SK-N-SH treated with all-trans-retinoic acid at 6 μM for 48 hours (cell line): ENCODE measurements around the gene PTPRD.

ENCODE experiments used
- ATAC-seq: fragments of 200-7000 bp; cut with Tn5 transposase; 3 replicates; pipeline ENCODE4 v1.9.1; 2020; ENCODE audit warnings: mild to moderate bottlenecking, moderate library complexity
- ARNTL ChIP-seq: fragments of 450-650 bp; formaldehyde crosslinking; IDR thresholded peaks from 2 replicates; pipeline ENCODE4 v1.5.0; 2020; ENCODE audit warnings: low read depth, mild to moderate bottlenecking, moderate library complexity, borderline replicate concordance
- BACH2 ChIP-seq: fragments of 250-450 bp; sonication (Bioruptor Pico); IDR thresholded peaks from 2 replicates; pipeline ENCODE4 v1.9.0; 2021; ENCODE audit warnings: mild to moderate bottlenecking, borderline replicate concordance
- CREB5 ChIP-seq: fragments of 250-450 bp; sonication (Bioruptor Pico); IDR thresholded peaks from 2 replicates; pipeline ENCODE4 v1.5.1; 2020; ENCODE audit warnings: low read depth, mild to moderate bottlenecking, moderate library complexity
- CSDC2 ChIP-seq: fragments of 250-450 bp; sonication (Bioruptor Pico); IDR thresholded peaks from 2 replicates; pipeline ENCODE4 v1.5.0; 2020; ENCODE audit warnings: mild to moderate bottlenecking, moderate library complexity
- CSRNP3 ChIP-seq: fragments of 250-450 bp; sonication (Bioruptor Pico); IDR thresholded peaks from 2 replicates; pipeline ENCODE4 v1.5.1; 2021; ENCODE audit warnings: mild to moderate bottlenecking, moderate library complexity
- ESRRG ChIP-seq: fragments of 250-450 bp; sonication (Bioruptor Pico); IDR thresholded peaks from 2 replicates; pipeline ENCODE4 v1.6.1; 2021; ENCODE audit warnings: mild to moderate bottlenecking
- ISL1 ChIP-seq: fragments of 250-450 bp; sonication (Bioruptor Pico); IDR thresholded peaks from 2 replicates; pipeline ENCODE4 v2.1.2; 2022; ENCODE audit warnings: mild to moderate bottlenecking, moderate library complexity
- OSR1 ChIP-seq: fragments of 250-450 bp; sonication (Bioruptor Pico); IDR thresholded peaks from 2 replicates; pipeline ENCODE4 v1.8.0; 2022; ENCODE audit warnings: moderate library complexity, mild to moderate bottlenecking, inconsistent platforms
- PATZ1 ChIP-seq: fragments of 250-450 bp; sonication (Bioruptor Pico); IDR thresholded peaks from 2 replicates; pipeline ENCODE4 v1.8.0; 2020; ENCODE audit warnings: mild to moderate bottlenecking, moderate library complexity, borderline replicate concordance
- POU6F1 ChIP-seq: fragments of 250-450 bp; sonication (Bioruptor Pico); IDR thresholded peaks from 2 replicates; pipeline ENCODE4 v1.8.0; 2021; ENCODE audit warnings: low read depth, mild to moderate bottlenecking, moderate library complexity, borderline replicate concordance
- PPARA ChIP-seq: fragments of 250-450 bp; sonication (Bioruptor Pico); IDR thresholded peaks from 2 replicates; pipeline ENCODE4 v1.5.0; 2020; ENCODE audit warnings: mild to moderate bottlenecking, borderline replicate concordance
- SNAI2 ChIP-seq: fragments of 250-450 bp; sonication (Bioruptor Pico); IDR thresholded peaks from 2 replicates; pipeline ENCODE4 v1.5.0; 2020; ENCODE audit warnings: mild to moderate bottlenecking, moderate library complexity
- TCF4 ChIP-seq: fragments of 250-450 bp; sonication (Bioruptor Pico); IDR thresholded peaks from 2 replicates; pipeline ENCODE4 v1.8.0; 2021; ENCODE audit warnings: mild to moderate bottlenecking, moderate library complexity, borderline replicate concordance
- TOX ChIP-seq: fragments of 250-450 bp; sonication (Bioruptor Pico); IDR thresholded peaks from 2 replicates; pipeline ENCODE4 v1.8.0; 2021; ENCODE audit warnings: mild to moderate bottlenecking, moderate library complexity, borderline replicate concordance
- ZC3H10 ChIP-seq: fragments of 250-450 bp; sonication (Bioruptor Pico); IDR thresholded peaks from 2 replicates; pipeline ENCODE4 v1.5.1; 2021; ENCODE audit warnings: mild to moderate bottlenecking, moderate library complexity
- ZFP3 ChIP-seq: fragments of 250-450 bp; sonication (Bioruptor Pico); IDR thresholded peaks from 2 replicates; pipeline ENCODE4 v1.5.0; 2020; ENCODE audit warnings: mild to moderate bottlenecking, moderate library complexity
- ZFP30 ChIP-seq: fragments of 450-650 bp; formaldehyde crosslinking; IDR thresholded peaks from 2 replicates; pipeline ENCODE4 v1.5.0; 2022; ENCODE audit warnings: mild to moderate bottlenecking, moderate library complexity
- ZNF565 ChIP-seq: fragments of 450-650 bp; formaldehyde crosslinking; conservative IDR thresholded peaks from 2 replicates; pipeline ENCODE4 v1.5.0; 2020; ENCODE audit warnings: low read depth, mild to moderate bottlenecking, moderate library complexity
- ZNF70 ChIP-seq: fragments of 450-650 bp; formaldehyde crosslinking; IDR thresholded peaks from 2 replicates; pipeline ENCODE4 v1.5.0; 2020; ENCODE audit warnings: mild to moderate bottlenecking, moderate library complexity
- ZNF8 ChIP-seq: fragments of 450-650 bp; formaldehyde crosslinking; IDR thresholded peaks from 2 replicates; pipeline ENCODE4 v1.5.0; 2020; ENCODE audit warnings: mild to moderate bottlenecking, moderate library complexity

PTPRD gene

GRCh38 chr9:8655071-8655470 is 1957.7 kb downstream of the PTPRD start (continued):
- TF ChIP-seq TCF4 (CRISPR knock-in tag) = no peak
- no peak for TF ChIP-seq SNAI2
- no peak for TF ChIP-seq CSRNP3 (CRISPR knock-in tag)
- TF ChIP-seq ESRRG (CRISPR knock-in tag) = no peak
- no peak for TF ChIP-seq TOX (CRISPR knock-in tag)
- TF ChIP-seq ZNF70 (CRISPR knock-in tag) = no peak

- TF ChIP-seq ARNTL (CRISPR knock-in tag) (no peak), TOX (CRISPR knock-in tag) (no peak), BACH2 (CRISPR knock-in tag) (no peak), PATZ1 (CRISPR knock-in tag) (no peak), ZNF565 (no peak), ZNF8 (no peak), ZC3H10 (CRISPR knock-in tag) (no peak), ZFP30 (CRISPR knock-in tag) (no peak), CSRNP3 (CRISPR knock-in tag) (no peak), ZFP3 (CRISPR knock-in tag) (no peak), ESRRG (CRISPR knock-in tag) (no peak), ISL1 (no peak), CSDC2 (CRISPR knock-in tag) (no peak), OSR1 (CRISPR knock-in tag) (no peak), PPARA (no peak), CREB5 (CRISPR knock-in tag) (no peak)
- ATAC-seq = no peak
Measured at GRCh38 chr9:8653855-8654254, 1958.9 kb downstream of the PTPRD start.

- ATAC-seq = no peak
- TF ChIP-seq ZNF8 (no peak), POU6F1 (CRISPR knock-in tag) (no peak), ISL1 (no peak), ZFP30 (CRISPR knock-in tag) (no peak), CREB5 (CRISPR knock-in tag) (no peak), OSR1 (CRISPR knock-in tag) (no peak), PPARA (no peak), TOX (CRISPR knock-in tag) (no peak)
Measured at GRCh38 chr9:8653111-8653510, 1959.7 kb downstream of the PTPRD start.

GRCh38 chr9:8652255-8652654 is 1960.5 kb downstream of the PTPRD start:
- TF ChIP-seq SNAI2 (no peak), ESRRG (CRISPR knock-in tag) (no peak), BACH2 (CRISPR knock-in tag) (no peak)
- ATAC-seq = no peak
